C4-2B (cell line): ENCODE data around the gene TLE5.

Experiments
- CTCF ChIP-seq: fragments of 450-650 bp; conservative IDR thresholded peaks from 2 replicates; pipeline ENCODE4 v1.5.1; 2017; ENCODE audit warnings: mild to moderate bottlenecking
- ZFX ChIP-seq: fragments of 450-650 bp; IDR thresholded peaks from 2 replicates; pipeline ENCODE4 v1.6.1; 2017

- no peak for TF ChIP-seq CTCF
- TF ChIP-seq ZFX = peak; percentile 61; the same call in 1 of the 2 replicates
Observed at GRCh38 chr19:3098515-3099346, 36.4 kb upstream of the TLE5 start.
